OCI-LY1 (cell line): ENCODE results near the gene F5.

Experiments used
- H2AFZ ChIP-seq: fragments of 200-600 bp; sonication (generic), shearing (Covaris generic); 2 replicates; pipeline ENCODE4 v1.6.0; 2014; ENCODE audit warnings: antibody characterized with exemption, mild to moderate bottlenecking, low read length
- H3F3A ChIP-seq: fragments of 200-600 bp; sonication (generic), shearing (Covaris generic); 2 replicates; pipeline ENCODE4 v1.6.0; 2014; ENCODE audit warnings: mild to moderate bottlenecking, antibody characterized with exemption, low read length, moderate library complexity; ENCODE audit not compliant: insufficient read depth
- H3K27ac ChIP-seq: fragments of 200-600 bp; sonication (generic); 2 replicates; pipeline ENCODE4 v1.5.1; 2014; ENCODE audit warnings: low read length, mixed run types, mild to moderate bottlenecking, low read depth; ENCODE audit not compliant: poor library complexity, severe bottlenecking
- H3K27me3 ChIP-seq: fragments of 200-600 bp; sonication (generic); 2 replicates; pipeline ENCODE4 v1.6.0; 2014; ENCODE audit warnings: antibody characterized with exemption, mild to moderate bottlenecking, low read length, moderate library complexity; ENCODE audit not compliant: insufficient read depth
- H3K36me3 ChIP-seq: fragments of 200-600 bp; sonication (generic); 2 replicates; pipeline ENCODE4 v1.6.1; 2014; ENCODE audit warnings: mild to moderate bottlenecking, antibody characterized with exemption, low read length, moderate library complexity, mixed read lengths; ENCODE audit not compliant: insufficient read depth
- H3K4me1 ChIP-seq: fragments of 200-600 bp; sonication (generic); 2 replicates; pipeline ENCODE4 v1.5.1; 2014; ENCODE audit warnings: mild to moderate bottlenecking, low read length, moderate library complexity; ENCODE audit not compliant: insufficient read depth, severe bottlenecking
- H3K4me2 ChIP-seq: fragments of 200-600 bp; sonication (generic), shearing (Covaris generic); 2 replicates; pipeline ENCODE4 v1.6.1; 2014; ENCODE audit warnings: low read length
- H3K4me3 ChIP-seq: fragments of 200-600 bp; sonication (generic); 2 replicates; pipeline ENCODE4 v1.5.1; 2014; ENCODE audit warnings: low read length, low read depth, mild to moderate bottlenecking, mixed read lengths; ENCODE audit not compliant: poor library complexity, severe bottlenecking
- H3K79me2 ChIP-seq: fragments of 200-600 bp; shearing (Covaris generic); 2 replicates; pipeline ENCODE4 v1.6.1; 2016; ENCODE audit warnings: mixed run types, low read length, mixed read lengths; ENCODE audit not compliant: insufficient read depth
- H3K9ac ChIP-seq: fragments of 200-600 bp; sonication (generic), shearing (Covaris generic); 2 replicates; pipeline ENCODE4 v1.6.1; 2014; ENCODE audit warnings: mild to moderate bottlenecking, low read length, mixed read lengths
- H3K9me2 ChIP-seq: fragments of 200-600 bp; sonication (generic), shearing (Covaris generic); 2 replicates; pipeline ENCODE4 v1.6.1; 2014; ENCODE audit warnings: low read depth, mild to moderate bottlenecking, low read length, mixed read lengths
- H3K9me3 ChIP-seq: fragments of 200-600 bp; shearing (Covaris generic); 2 replicates; pipeline ENCODE4 v1.6.1; 2014; ENCODE audit warnings: low read length, mixed read lengths
- H4K20me1 ChIP-seq: fragments of 200-600 bp; sonication (generic), shearing (Covaris generic); 2 replicates; pipeline ENCODE4 v1.6.0; 2016; ENCODE audit warnings: mild to moderate bottlenecking, low read length; ENCODE audit not compliant: insufficient read depth
- EZH2 ChIP-seq: fragments of 200-600 bp; sonication (generic), shearing (Covaris generic); IDR thresholded peaks from 2 replicates; pipeline ENCODE4 v1.8.0; 2017; ENCODE audit warnings: borderline replicate concordance, mixed run types, mild to moderate bottlenecking, antibody characterized with exemption, low read length, moderate library complexity, mixed read lengths
- TF ChIP-seq, protein P1 (sequence below): fragments of 200-600 bp; sonication (generic), shearing (Covaris generic); IDR thresholded peaks from 2 replicates; pipeline ENCODE4 v1.5.1; 2017; ENCODE audit warnings: mild to moderate bottlenecking, antibody characterized with exemption, low read length, moderate library complexity, mixed read lengths

The F5 gene

DNA sequence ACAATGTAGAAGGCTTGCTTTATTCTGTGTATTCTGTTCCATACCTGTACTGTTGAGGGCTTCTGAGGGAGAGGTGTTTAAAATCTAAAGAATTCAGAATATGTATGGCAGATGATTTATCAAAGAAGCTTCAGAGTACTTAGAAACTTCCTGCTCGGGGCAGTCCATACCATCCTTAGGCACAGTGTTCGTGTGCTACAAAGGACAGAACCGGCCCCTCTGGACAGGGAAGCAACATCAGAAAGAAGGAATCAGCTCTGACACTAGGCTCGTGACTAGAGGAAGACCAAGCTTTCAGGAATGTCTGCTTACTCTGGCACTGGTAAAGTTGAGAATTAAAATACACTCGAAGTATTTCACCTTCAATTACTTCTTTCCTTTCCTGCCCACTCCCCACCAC, 29.5 kb upstream of the F5 start:
- no peak overlapping the region for H3K27ac ChIP-seq
- H4K20me1 ChIP-seq, result no peaks in the 10 kb centered on the region
- no peaks in the 10 kb centered on the region for H3K79me2 ChIP-seq
- H3K9ac ChIP-seq, result no peak overlapping the region
- H3K9me2 ChIP-seq, result no peaks in the 10 kb centered on the region
- H3K4me2 ChIP-seq, result no peak overlapping the region
- no peaks in the 10 kb centered on the region for H3K4me1 ChIP-seq
- H3K27me3 ChIP-seq, result no peaks in the 10 kb centered on the region
- no peak overlapping the region for H2AFZ ChIP-seq
- TF ChIP-seq EZH2, result no peak
- TF ChIP-seq, protein P1, sequence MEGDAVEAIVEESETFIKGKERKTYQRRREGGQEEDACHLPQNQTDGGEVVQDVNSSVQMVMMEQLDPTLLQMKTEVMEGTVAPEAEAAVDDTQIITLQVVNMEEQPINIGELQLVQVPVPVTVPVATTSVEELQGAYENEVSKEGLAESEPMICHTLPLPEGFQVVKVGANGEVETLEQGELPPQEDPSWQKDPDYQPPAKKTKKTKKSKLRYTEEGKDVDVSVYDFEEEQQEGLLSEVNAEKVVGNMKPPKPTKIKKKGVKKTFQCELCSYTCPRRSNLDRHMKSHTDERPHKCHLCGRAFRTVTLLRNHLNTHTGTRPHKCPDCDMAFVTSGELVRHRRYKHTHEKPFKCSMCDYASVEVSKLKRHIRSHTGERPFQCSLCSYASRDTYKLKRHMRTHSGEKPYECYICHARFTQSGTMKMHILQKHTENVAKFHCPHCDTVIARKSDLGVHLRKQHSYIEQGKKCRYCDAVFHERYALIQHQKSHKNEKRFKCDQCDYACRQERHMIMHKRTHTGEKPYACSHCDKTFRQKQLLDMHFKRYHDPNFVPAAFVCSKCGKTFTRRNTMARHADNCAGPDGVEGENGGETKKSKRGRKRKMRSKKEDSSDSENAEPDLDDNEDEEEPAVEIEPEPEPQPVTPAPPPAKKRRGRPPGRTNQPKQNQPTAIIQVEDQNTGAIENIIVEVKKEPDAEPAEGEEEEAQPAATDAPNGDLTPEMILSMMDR, result no peak
- H3K36me3 ChIP-seq, result no peaks in the 10 kb centered on the region
- H3K9me3 ChIP-seq, result no peaks in the 10 kb centered on the region
- H3F3A ChIP-seq, result no peaks in the 10 kb centered on the region
- no peak overlapping the region for H3K4me3 ChIP-seq

DNA sequence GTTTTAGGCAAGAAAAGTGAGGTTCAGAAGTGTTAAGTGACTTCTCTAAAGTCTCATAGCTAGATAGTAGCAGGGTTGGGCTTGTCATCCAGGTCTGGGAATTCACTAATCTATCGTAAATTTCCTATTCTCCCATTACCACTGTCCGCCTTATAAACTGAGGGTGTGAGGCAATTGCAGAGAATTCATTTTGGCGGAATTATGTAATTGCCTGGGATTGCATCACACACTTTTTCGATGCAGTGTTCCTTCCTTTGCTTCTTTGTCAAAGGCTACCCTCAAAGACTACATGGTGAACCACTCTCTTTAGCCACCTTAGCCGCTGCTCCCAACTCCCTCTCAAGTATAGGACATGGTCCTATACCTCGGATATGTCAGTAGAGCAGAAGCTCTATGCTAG, 24.6 kb upstream of the F5 start:
- no peaks in the 10 kb centered on the region for H3K79me2 ChIP-seq
- H3K4me3 ChIP-seq, result no peak overlapping the region
- no peaks in the 10 kb centered on the region for H3K9me3 ChIP-seq
- H3K4me1 ChIP-seq, result no peaks in the 10 kb centered on the region
- no peak overlapping the region for H3K9ac ChIP-seq
- H3K27ac ChIP-seq, result no peak overlapping the region
- no peaks in the 10 kb centered on the region for H4K20me1 ChIP-seq
- no peaks in the 10 kb centered on the region for H3K36me3 ChIP-seq
- no peak for TF ChIP-seq EZH2
- TF ChIP-seq, protein P1, result no peak
- no peak overlapping the region for H2AFZ ChIP-seq
- no peaks in the 10 kb centered on the region for H3K27me3 ChIP-seq
- no peaks in the 10 kb centered on the region for H3K9me2 ChIP-seq
- no peak overlapping the region for H3K4me2 ChIP-seq
- H3F3A ChIP-seq, result no peaks in the 10 kb centered on the region

DNA sequence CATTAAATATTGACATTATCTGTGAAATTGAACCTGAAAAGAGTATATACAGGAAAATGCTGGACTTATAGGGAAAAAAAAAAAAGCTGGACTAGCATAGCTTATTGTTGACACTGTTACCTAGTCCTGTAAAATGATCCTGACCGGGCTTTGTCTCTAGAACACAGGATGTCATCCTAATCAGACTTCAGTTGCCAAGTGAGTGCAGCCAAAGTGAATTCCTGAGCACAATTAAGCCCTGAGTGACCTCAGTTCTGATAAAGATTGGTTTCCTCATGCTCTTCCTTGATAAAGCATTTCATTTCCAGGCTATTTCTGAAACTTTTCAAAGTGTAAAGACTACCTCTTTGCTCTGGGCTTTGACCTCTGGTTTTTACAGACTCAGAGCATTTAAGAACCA, 23.8 kb upstream of the F5 start:
- Histone ChIP-seq H3K36me3 (no peaks in the 10 kb centered on the region), H3K27me3 (no peaks in the 10 kb centered on the region), H3K9ac (no peak overlapping the region), H3K4me1 (peaks cover under 1% of the 10 kb centered on the region), H2AFZ (no peak overlapping the region), H4K20me1 (no peaks in the 10 kb centered on the region), H3F3A (no peaks in the 10 kb centered on the region), H3K9me2 (no peaks in the 10 kb centered on the region), H3K79me2 (no peaks in the 10 kb centered on the region), H3K4me3 (no peak overlapping the region), H3K9me3 (no peaks in the 10 kb centered on the region), H3K27ac (no peak overlapping the region), H3K4me2 (no peak overlapping the region)
- no peak for TF ChIP-seq EZH2
- TF ChIP-seq, protein P1, result no peak
